Measurements from ENCODE around the gene PPFIBP1. TPM values are rescaled to one million over a fixed set of nuclear protein-coding genes. Genes with fewer than 3 reads are reported as not detected.

PPFIBP1 gene
- total RNA-seq, 1 donor, result 179 TPM

GRCh38 chr12:27555925-27556778 is 32.1 kb downstream of the PPFIBP1 start:
- Histone ChIP-seq H3K4me2 (ENCODE audit: insufficient read depth, low read length) (peak overlapping the region; percentile 75), H2AFZ (ENCODE audit: low read length) (no peak overlapping the region), H3K36me3 (ENCODE audit: insufficient read depth, low read length) (peaks cover 1% of the 10 kb centered on the region), H3K27me3 (ENCODE audit: insufficient read depth, low read length) (no peaks in the 10 kb centered on the region), H3K4me1 (ENCODE audit: insufficient read depth, low read length) (peaks cover 79% of the 10 kb centered on the region), H4K20me1 (ENCODE audit: insufficient read depth, low read length) (no peaks in the 10 kb centered on the region), H3K79me2 (ENCODE audit: insufficient read depth, low read length) (peaks cover 100% of the 10 kb centered on the region), H3K9me3 (ENCODE audit: low read depth, low read length) (no peaks in the 10 kb centered on the region), H3K4me3 (ENCODE audit: insufficient read depth, low read length) (peak overlapping the region; percentile 11), H3K27ac (ENCODE audit: low read depth, low read length) (peak overlapping the region; percentile 96)
- no peak for TF ChIP-seq CTCF (IDR thresholded peaks at IDR 0.05; ENCODE audit: extremely low read depth, low read depth, low read length)
- peak; percentile 32 for DNase-seq (ENCODE audit: insufficient read length, low spot score, missing footprints)

DNA sequence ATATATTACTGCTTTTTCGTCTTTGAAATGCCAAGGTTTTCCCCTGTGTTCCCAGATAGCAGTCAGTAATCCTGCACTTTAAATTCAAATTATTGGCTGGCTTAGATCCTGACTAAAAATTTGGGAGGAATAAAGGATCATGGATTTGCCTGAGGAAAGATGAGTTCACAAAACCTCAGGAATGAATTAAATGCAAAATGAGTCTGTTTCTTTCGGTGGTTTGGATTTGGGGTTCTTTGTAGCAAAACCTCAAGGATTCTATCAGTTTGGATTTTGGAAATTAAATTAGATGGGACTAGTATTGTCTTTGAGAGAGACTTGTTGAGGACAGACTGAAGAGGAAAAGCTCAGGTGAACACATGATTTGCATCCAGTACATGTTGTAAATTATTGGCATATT is 36.1 kb downstream of the PPFIBP1 start:
- no peak overlapping the region for H2AFZ ChIP-seq (ENCODE audit: low read length)
- TF ChIP-seq CTCF (IDR thresholded peaks at IDR 0.05; ENCODE audit: extremely low read depth, low read depth, low read length), result no peak
- no peaks in the 10 kb centered on the region for H4K20me1 ChIP-seq (ENCODE audit: insufficient read depth, low read length)
- no peak overlapping the region for H3K4me3 ChIP-seq (ENCODE audit: insufficient read depth, low read length)
- H3K4me1 ChIP-seq (ENCODE audit: insufficient read depth, low read length), result peaks cover 57% of the 10 kb centered on the region
- no peaks in the 10 kb centered on the region for H3K27me3 ChIP-seq (ENCODE audit: insufficient read depth, low read length)
- peak overlapping the region; percentile 5 for H3K4me2 ChIP-seq (ENCODE audit: insufficient read depth, low read length)
- H3K27ac ChIP-seq (ENCODE audit: low read depth, low read length), result peak overlapping the region; percentile 75
- DNase-seq (ENCODE audit: insufficient read length, low spot score, missing footprints), result no peak
- no peaks in the 10 kb centered on the region for H3K36me3 ChIP-seq (ENCODE audit: insufficient read depth, low read length)
- H3K79me2 ChIP-seq (ENCODE audit: insufficient read depth, low read length), result peaks cover 97% of the 10 kb centered on the region
- no peaks in the 10 kb centered on the region for H3K9me3 ChIP-seq (ENCODE audit: low read depth, low read length)

- H3K27me3 ChIP-seq (ENCODE audit: insufficient read depth, low read length), result no peaks in the 10 kb centered on the region
- peaks cover 42% of the 10 kb centered on the region for H3K4me1 ChIP-seq (ENCODE audit: insufficient read depth, low read length)
- peak overlapping the region; percentile 71 for H3K4me2 ChIP-seq (ENCODE audit: insufficient read depth, low read length)
- peak overlapping the region; percentile 75 for H3K27ac ChIP-seq (ENCODE audit: low read depth, low read length)
- DNase-seq (ENCODE audit: insufficient read length, low spot score, missing footprints), result peak; percentile 35
- TF ChIP-seq CTCF (IDR thresholded peaks at IDR 0.05; ENCODE audit: extremely low read depth, low read depth, low read length), result no peak
- H4K20me1 ChIP-seq (ENCODE audit: insufficient read depth, low read length), result no peaks in the 10 kb centered on the region
- H2AFZ ChIP-seq (ENCODE audit: low read length), result no peak overlapping the region
- H3K4me3 ChIP-seq (ENCODE audit: insufficient read depth, low read length), result no peak overlapping the region
- H3K9me3 ChIP-seq (ENCODE audit: low read depth, low read length), result no peaks in the 10 kb centered on the region
- H3K79me2 ChIP-seq (ENCODE audit: insufficient read depth, low read length), result peaks cover 97% of the 10 kb centered on the region
- H3K36me3 ChIP-seq (ENCODE audit: insufficient read depth, low read length), result no peaks in the 10 kb centered on the region
Measured at GRCh38 chr12:27561535-27562350, 37.7 kb downstream of the PPFIBP1 start.
